Dendritic cell treated with granulocyte-macrophage colony-stimulating factor and Interleukin-4, amounts not matched to agents 40 ng/mL and 50 ng/mL, for 4 days (primary cell): ENCODE measurements around the gene PDZD2.
"Not testable (repeated sequence)": the region's sequence is repeated elsewhere in the genome, so short reads cannot be mapped to it uniquely, and the experiment has no call there.

Source experiments
- H3K27ac Mint-ChIP-seq: one replicate; pipeline ENCODE4 v1.8.0; 2022; ENCODE audit warnings: mild to moderate bottlenecking, mixed read lengths
- H3K27me3 Mint-ChIP-seq: one replicate; pipeline ENCODE4 v1.8.0; 2022; ENCODE audit warnings: mild to moderate bottlenecking, mixed read lengths
- H3K36me3 Mint-ChIP-seq: one replicate; pipeline ENCODE4 v1.8.0; 2022; ENCODE audit warnings: low read depth, mixed read lengths
- H3K4me1 Mint-ChIP-seq: one replicate; pipeline ENCODE4 v1.8.0; 2022; ENCODE audit warnings: low read depth, mixed read lengths
- H3K4me3 Mint-ChIP-seq: one replicate; pipeline ENCODE4 v1.8.0; 2022; ENCODE audit warnings: mild to moderate bottlenecking, moderate library complexity, mixed read lengths
- H3K9me3 Mint-ChIP-seq: one replicate; pipeline ENCODE4 v1.8.0; 2022; ENCODE audit warnings: mixed read lengths
- intact Hi-C: fragments of 100-400 bp; cut with micrococcal nuclease; formaldehyde crosslinking; loops from one replicate; pipeline ENCODE4 v1.15.0; 2022

PDZD2 gene

GRCh38 chr5:31688515-31689092 lies 49.7 kb downstream of the PDZD2 start:
- intact Hi-C loops, result no loop called here
- Mint-ChIP-seq H3K9me3 (no peaks in the 10 kb centered on the region), H3K4me1 (no peaks in the 10 kb centered on the region), H3K27ac (no peak overlapping the region), H3K27me3 (no peaks in the 10 kb centered on the region), H3K4me3 (no peak overlapping the region), H3K36me3 (no peaks in the 10 kb centered on the region)

DNA sequence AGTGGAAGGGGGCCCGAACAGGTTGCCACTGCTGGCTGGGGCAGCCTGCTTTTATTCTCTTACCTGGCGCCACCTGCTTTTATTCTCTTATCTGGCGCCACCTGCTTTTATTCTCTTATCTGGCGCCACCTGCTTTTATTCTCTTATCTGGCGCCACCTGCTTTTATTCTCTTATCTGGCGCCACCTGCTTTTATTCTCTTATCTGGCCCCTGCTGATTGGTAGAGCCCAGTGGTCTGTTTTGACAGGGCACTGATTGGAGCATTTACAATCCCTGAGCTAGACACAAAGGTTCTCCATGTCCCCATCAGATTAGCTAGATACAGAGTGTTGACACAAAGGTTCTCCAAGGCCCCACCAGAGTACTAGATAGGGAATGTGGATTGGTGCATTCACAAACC lies 52.5 kb downstream of the PDZD2 start:
- H3K27ac Mint-ChIP-seq, H3K4me1 Mint-ChIP-seq, intact Hi-C loops, H3K36me3 Mint-ChIP-seq, H3K9me3 Mint-ChIP-seq, H3K4me3 Mint-ChIP-seq, H3K27me3 Mint-ChIP-seq: not testable (repeated sequence)

GRCh38 chr5:31692561-31693221 lies 53.8 kb downstream of the PDZD2 start:
- H3K27me3 Mint-ChIP-seq, result no peaks in the 10 kb centered on the region
- H3K4me1 Mint-ChIP-seq, result no peaks in the 10 kb centered on the region
- H3K9me3 Mint-ChIP-seq, result no peaks in the 10 kb centered on the region
- H3K4me3 Mint-ChIP-seq, result no peak overlapping the region
- intact Hi-C loops, result no loop called here
- no peak overlapping the region for H3K27ac Mint-ChIP-seq
- no peaks in the 10 kb centered on the region for H3K36me3 Mint-ChIP-seq

DNA sequence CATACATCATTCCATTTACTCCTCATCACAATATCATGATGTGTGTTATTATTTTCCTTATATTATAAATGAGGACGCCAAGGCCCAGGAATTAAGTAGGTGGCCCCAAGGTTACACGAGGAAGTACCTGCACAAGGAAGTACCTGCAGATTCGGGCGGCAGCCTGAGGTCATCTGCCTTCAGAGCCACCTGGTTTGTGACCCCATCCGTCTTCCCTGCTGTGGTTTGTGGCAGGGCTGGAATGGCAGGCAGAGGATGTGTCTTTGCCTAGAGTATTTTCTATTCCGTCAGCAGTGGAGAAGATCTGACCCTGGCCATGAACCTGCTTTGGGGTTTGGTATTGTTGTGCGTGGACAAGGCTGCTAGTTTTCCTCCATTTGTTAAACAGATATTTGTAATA lies 59.7 kb downstream of the PDZD2 start:
- no peaks in the 10 kb centered on the region for H3K36me3 Mint-ChIP-seq
- H3K9me3 Mint-ChIP-seq, result no peaks in the 10 kb centered on the region
- H3K27ac Mint-ChIP-seq, result no peak overlapping the region
- intact Hi-C loops, result no loop called here
- no peak overlapping the region for H3K4me3 Mint-ChIP-seq
- no peaks in the 10 kb centered on the region for H3K27me3 Mint-ChIP-seq
- H3K4me1 Mint-ChIP-seq, result no peaks in the 10 kb centered on the region

- intact Hi-C loops, result no loop called here
- Mint-ChIP-seq H3K9me3 (no peaks in the 10 kb centered on the region), H3K36me3 (no peaks in the 10 kb centered on the region), H3K4me1 (no peaks in the 10 kb centered on the region), H3K4me3 (no peak overlapping the region), H3K27ac (no peak overlapping the region), H3K27me3 (no peaks in the 10 kb centered on the region)
Measured at GRCh38 chr5:31701642-31702299, 62.8 kb downstream of the PDZD2 start.

GRCh38 chr5:31702712-31703111 lies 63.8 kb downstream of the PDZD2 start:
- H3K27me3 Mint-ChIP-seq, result no peaks in the 10 kb centered on the region
- intact Hi-C loops, result no loop called here
- H3K9me3 Mint-ChIP-seq, result no peaks in the 10 kb centered on the region
- H3K36me3 Mint-ChIP-seq, result no peaks in the 10 kb centered on the region
- no peak overlapping the region for H3K4me3 Mint-ChIP-seq
- H3K27ac Mint-ChIP-seq, result no peak overlapping the region
- no peaks in the 10 kb centered on the region for H3K4me1 Mint-ChIP-seq

DNA sequence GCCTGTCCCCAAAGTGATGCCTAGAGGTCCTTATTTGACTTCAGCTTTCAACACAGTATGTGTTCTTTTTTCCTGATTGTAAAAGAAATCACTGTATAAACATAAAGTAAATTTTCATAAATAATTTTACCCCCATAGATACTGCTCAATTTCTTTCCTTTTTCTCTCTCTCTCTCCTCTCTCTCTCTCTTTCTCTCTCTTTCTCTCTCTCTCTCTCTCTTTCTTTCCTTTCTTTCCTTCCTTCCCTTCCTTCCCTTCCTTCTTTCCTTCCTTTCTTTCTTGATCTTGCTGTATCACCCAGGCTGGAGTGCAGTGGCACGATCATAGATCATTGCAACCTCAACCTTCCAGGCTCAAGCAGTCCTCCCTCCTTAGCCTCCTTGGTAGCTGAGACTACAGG lies 64.8 kb downstream of the PDZD2 start:
- H3K27ac Mint-ChIP-seq, result no peak overlapping the region
- no peaks in the 10 kb centered on the region for H3K27me3 Mint-ChIP-seq
- no peaks in the 10 kb centered on the region for H3K36me3 Mint-ChIP-seq
- intact Hi-C loops, result no loop called here
- no peaks in the 10 kb centered on the region for H3K4me1 Mint-ChIP-seq
- H3K4me3 Mint-ChIP-seq, result no peak overlapping the region
- H3K9me3 Mint-ChIP-seq, result no peaks in the 10 kb centered on the region

- H3K9me3 Mint-ChIP-seq, result no peaks in the 10 kb centered on the region
- H3K4me1 Mint-ChIP-seq, result no peaks in the 10 kb centered on the region
- H3K27me3 Mint-ChIP-seq, result no peaks in the 10 kb centered on the region
- H3K4me3 Mint-ChIP-seq, result no peak overlapping the region
- H3K27ac Mint-ChIP-seq, result no peak overlapping the region
- H3K36me3 Mint-ChIP-seq, result no peaks in the 10 kb centered on the region
- intact Hi-C loops, result no loop called here
Measured at GRCh38 chr5:31706186-31706585, 67.3 kb downstream of the PDZD2 start.

GRCh38 chr5:31707329-31707728 lies 68.4 kb downstream of the PDZD2 start:
- Mint-ChIP-seq H3K27me3 (no peaks in the 10 kb centered on the region), H3K4me3 (no peak overlapping the region), H3K27ac (no peak overlapping the region), H3K9me3 (no peaks in the 10 kb centered on the region), H3K36me3 (no peaks in the 10 kb centered on the region), H3K4me1 (no peaks in the 10 kb centered on the region)
- intact Hi-C loops, result no loop called here

DNA sequence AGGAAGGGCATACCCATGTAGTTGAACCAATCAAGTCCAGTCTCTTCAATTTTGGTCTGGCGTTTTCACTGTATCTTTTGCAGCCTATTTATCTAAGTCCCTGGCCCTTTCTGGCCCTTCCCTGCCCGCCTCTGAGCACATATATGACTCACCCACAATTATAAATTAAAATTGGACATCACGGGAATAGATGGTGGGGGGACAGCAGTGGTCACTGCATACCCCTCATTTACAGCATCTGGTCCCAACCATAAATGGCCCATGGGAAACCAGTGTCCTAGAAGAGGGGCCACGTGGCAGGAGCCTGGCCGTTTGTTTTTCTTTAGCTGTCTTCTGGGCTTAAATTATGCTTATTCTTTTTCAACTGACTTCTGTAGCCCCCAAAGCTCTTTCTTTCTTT lies 69.2 kb downstream of the PDZD2 start:
- Mint-ChIP-seq H3K9me3 (no peaks in the 10 kb centered on the region), H3K4me3 (no peak overlapping the region), H3K4me1 (no peaks in the 10 kb centered on the region), H3K36me3 (no peaks in the 10 kb centered on the region), H3K27ac (no peak overlapping the region), H3K27me3 (no peaks in the 10 kb centered on the region)
- intact Hi-C loops, result no loop called here

GRCh38 chr5:31711363-31711762 lies 72.4 kb downstream of the PDZD2 start:
- H3K4me1 Mint-ChIP-seq, result no peaks in the 10 kb centered on the region
- H3K27me3 Mint-ChIP-seq, result no peaks in the 10 kb centered on the region
- no peaks in the 10 kb centered on the region for H3K36me3 Mint-ChIP-seq
- H3K9me3 Mint-ChIP-seq, result no peaks in the 10 kb centered on the region
- H3K27ac Mint-ChIP-seq, result no peak overlapping the region
- no peak overlapping the region for H3K4me3 Mint-ChIP-seq
- intact Hi-C loops, result no loop called here

- Mint-ChIP-seq H3K27me3 (no peaks in the 10 kb centered on the region), H3K36me3 (no peaks in the 10 kb centered on the region), H3K9me3 (no peaks in the 10 kb centered on the region), H3K4me3 (no peak overlapping the region), H3K4me1 (no peaks in the 10 kb centered on the region), H3K27ac (no peak overlapping the region)
- intact Hi-C loops, result no loop called here
Measured at GRCh38 chr5:31711935-31712592, 73.1 kb downstream of the PDZD2 start.

- Mint-ChIP-seq H3K4me1 (no peaks in the 10 kb centered on the region), H3K27ac (no peak overlapping the region), H3K36me3 (no peaks in the 10 kb centered on the region), H3K9me3 (no peaks in the 10 kb centered on the region), H3K4me3 (no peak overlapping the region), H3K27me3 (peaks cover 2% of the 10 kb centered on the region)
- intact Hi-C loops, result no loop called here
Measured at GRCh38 chr5:31717561-31717960, 78.6 kb downstream of the PDZD2 start.

- Mint-ChIP-seq H3K27ac (no peak overlapping the region), H3K9me3 (no peaks in the 10 kb centered on the region), H3K4me3 (no peak overlapping the region), H3K36me3 (no peaks in the 10 kb centered on the region), H3K27me3 (peaks cover 2% of the 10 kb centered on the region), H3K4me1 (no peaks in the 10 kb centered on the region)
- intact Hi-C loops, result no loop called here
Measured at GRCh38 chr5:31720004-31720403, 81.1 kb downstream of the PDZD2 start.
